WTC11 (cell line): Measurements from ENCODE around the gene SAMSN1.

Experiments used
- CTCF ChIP-seq: fragments of 200-600 bp; IDR thresholded peaks from 2 replicates; pipeline ENCODE4 v1.8.0; 2022; ENCODE audit warnings: antibody characterized with exemption
- PREB ChIP-seq: sonication (generic); formaldehyde crosslinking; IDR thresholded peaks from 2 replicates; pipeline ENCODE4 v1.8.1; 2022; ENCODE audit warnings: mild to moderate bottlenecking, missing genetic modification reagents, moderate library complexity, borderline replicate concordance

- TF ChIP-seq CTCF = no peak
- TF ChIP-seq PREB (CRISPR knock-in tag) = no peak
Measured at GRCh38 chr21:14584357-14585095, 38.4 kb upstream of the SAMSN1 start.
